Neural crest cell (in vitro differentiated cells): Measurements from ENCODE around the gene ENOX2. TPM values are rescaled to one million over a fixed set of nuclear protein-coding genes. Genes with fewer than 3 reads are reported as not detected.

Source experiments
- DNase-seq: peaks from one replicate; pipeline ENCODE4 v3.0.0; 2021; ENCODE audit warnings: low read depth, mixed read lengths, low spot score
- H3K27ac Mint-ChIP-seq: one replicate; pipeline ENCODE4 v1.8.0; 2021; ENCODE audit warnings: mild to moderate bottlenecking, mixed read lengths; ENCODE audit not compliant: unreplicated experiment
- H3K27me3 Mint-ChIP-seq: 2 replicates; pipeline ENCODE4 v1.8.0; 2021; ENCODE audit warnings: low read depth, mild to moderate bottlenecking, mixed read lengths
- H3K36me3 Mint-ChIP-seq: 2 replicates; pipeline ENCODE4 v1.8.0; 2021; ENCODE audit warnings: low read depth, mild to moderate bottlenecking, mixed read lengths
- H3K4me1 Mint-ChIP-seq: 2 replicates; pipeline ENCODE4 v1.8.0; 2021; ENCODE audit warnings: mixed read lengths
- H3K4me3 Mint-ChIP-seq: one replicate; pipeline ENCODE4 v1.8.0; 2021; ENCODE audit warnings: mild to moderate bottlenecking, mixed read lengths
- H3K9me3 Mint-ChIP-seq: 2 replicates; pipeline ENCODE4 v1.8.0; 2021; ENCODE audit warnings: mixed read lengths
- CTCF ChIP-seq: fragments of 200-600 bp; sonication (generic); conservative IDR thresholded peaks from 2 replicates; pipeline ENCODE4 v1.5.0; 2021; ENCODE audit warnings: antibody characterized with exemption, mild to moderate bottlenecking
- total RNA-seq: library from RNA; stranded (reverse); gene quantifications from 2 replicates; pipeline ENCODE4 v1.2.1, GENCODE V29; 2021

The ENOX2 gene
- total RNA-seq, 1 donor from 2014 or later = 40.3 TPM

- no peak for TF ChIP-seq CTCF
- peaks cover 2% of the 10 kb centered on the region for H3K9me3 Mint-ChIP-seq
- H3K4me1 Mint-ChIP-seq = no peaks in the 10 kb centered on the region
- no peaks in the 10 kb centered on the region for H3K27me3 Mint-ChIP-seq
- DNase-seq = no peak
- H3K4me3 Mint-ChIP-seq = no peak overlapping the region
- peaks cover 20% of the 10 kb centered on the region for H3K36me3 Mint-ChIP-seq
- no peak overlapping the region for H3K27ac Mint-ChIP-seq
Measured at GRCh38 chrX:130645955-130646583, 256.9 kb downstream of the ENOX2 start.

- H3K4me3 Mint-ChIP-seq = no peak overlapping the region
- no peak for DNase-seq
- peaks cover 13% of the 10 kb centered on the region for H3K36me3 Mint-ChIP-seq
- no peaks in the 10 kb centered on the region for H3K27me3 Mint-ChIP-seq
- no peak for TF ChIP-seq CTCF
- H3K4me1 Mint-ChIP-seq = peaks cover 26% of the 10 kb centered on the region
- no peak overlapping the region for H3K27ac Mint-ChIP-seq
- H3K9me3 Mint-ChIP-seq = peaks cover 2% of the 10 kb centered on the region
Measured at GRCh38 chrX:130637591-130637990, 265.4 kb downstream of the ENOX2 start.

GRCh38 chrX:130636277-130636676 lies 266.7 kb downstream of the ENOX2 start:
- Mint-ChIP-seq H3K4me3 (no peak overlapping the region), H3K4me1 (peaks cover 30% of the 10 kb centered on the region), H3K9me3 (no peaks in the 10 kb centered on the region), H3K27me3 (no peaks in the 10 kb centered on the region), H3K27ac (no peak overlapping the region), H3K36me3 (peaks cover 12% of the 10 kb centered on the region)
- no peak for DNase-seq
- TF ChIP-seq CTCF = no peak

- Mint-ChIP-seq H3K9me3 (no peaks in the 10 kb centered on the region), H3K27me3 (no peaks in the 10 kb centered on the region), H3K36me3 (peaks cover 14% of the 10 kb centered on the region), H3K27ac (no peak overlapping the region), H3K4me1 (peaks cover 39% of the 10 kb centered on the region), H3K4me3 (no peak overlapping the region)
- TF ChIP-seq CTCF = no peak
- DNase-seq = no peak
Measured at GRCh38 chrX:130631011-130631410, 272.0 kb downstream of the ENOX2 start.

- no peaks in the 10 kb centered on the region for H3K27me3 Mint-ChIP-seq
- peaks cover 38% of the 10 kb centered on the region for H3K4me1 Mint-ChIP-seq
Measured at GRCh38 chrX:130628516-130628915, 274.5 kb downstream of the ENOX2 start.

More at GRCh38 chrX:130628516-130628915, 274.5 kb downstream of the ENOX2 start:
- Mint-ChIP-seq H3K36me3 (peaks cover 14% of the 10 kb centered on the region), H3K27ac (peak overlapping the region; percentile 94), H3K9me3 (no peaks in the 10 kb centered on the region), H3K4me3 (no peak overlapping the region)
- DNase-seq = no peak
- TF ChIP-seq CTCF = no peak
